OCI-LY3 (cell line): Measurements from ENCODE around the gene SLITRK6.

Source experiments
- H2AFZ ChIP-seq: fragments of 200-600, 300-600 bp; shearing (Covaris generic); 2 replicates; pipeline ENCODE4 v1.6.0; 2014; ENCODE audit warnings: antibody characterized with exemption, low read depth, low read length
- H3K27ac ChIP-seq: fragments of 200-600, 300-600 bp; sonication (generic); 2 replicates; pipeline ENCODE4 v1.5.1; 2014; ENCODE audit warnings: mild to moderate bottlenecking, low read length, moderate library complexity, mixed read lengths
- H3K27me3 ChIP-seq: fragments of 200-600, 300-600 bp; sonication (generic); 2 replicates; pipeline ENCODE4 v1.6.1; 2014; ENCODE audit warnings: low read depth, low read length, mixed read lengths
- H3K36me3 ChIP-seq: fragments of 200-600, 300-600 bp; sonication (generic); replicated peaks from 2 replicates; pipeline ENCODE3; 2014; ENCODE audit warnings: low read depth, low read length, mixed read lengths
- H3K4me1 ChIP-seq: fragments of 300-600, 200-600 bp; sonication (generic); 2 replicates; pipeline ENCODE4 v1.6.1; 2014; ENCODE audit warnings: low read length, mixed read lengths
- H3K4me2 ChIP-seq: fragments of 200-600, 300-600 bp; sonication (generic); 2 replicates; pipeline ENCODE4 v1.6.1; 2014; ENCODE audit warnings: low read length, mixed read lengths
- H3K4me3 ChIP-seq: fragments of 300-600, 200-600 bp; sonication (generic); 2 replicates; pipeline ENCODE4 v1.5.1; 2014; ENCODE audit warnings: antibody characterized with exemption, mild to moderate bottlenecking, low read length, moderate library complexity
- H3K79me2 ChIP-seq: fragments of 300-600, 200-600 bp; shearing (Covaris generic); 2 replicates; pipeline ENCODE4 v1.6.1; 2014; ENCODE audit warnings: mild to moderate bottlenecking, low read length, mixed read lengths
- H3K9ac ChIP-seq: fragments of 300-600, 200-600 bp; shearing (Covaris generic); 2 replicates; pipeline ENCODE4 v1.6.0; 2014; ENCODE audit warnings: mild to moderate bottlenecking, low read length, moderate library complexity
- H3K9me3 ChIP-seq: fragments of 200-600, 300-600 bp; shearing (Covaris generic); 2 replicates; pipeline ENCODE4 v1.6.1; 2014; ENCODE audit warnings: low read length, mixed read lengths; ENCODE audit not compliant: insufficient read depth
- H4K20me1 ChIP-seq: fragments of 200-600, 300-600 bp; sonication (generic); 2 replicates; pipeline ENCODE4 v1.6.1; 2016; ENCODE audit warnings: low read length, mixed read lengths; ENCODE audit not compliant: insufficient read depth
- EZH2phosphoT487 ChIP-seq: fragments of 200-600 bp; shearing (Covaris generic); IDR thresholded peaks from 2 replicates; pipeline ENCODE4 v1.6.1; 2018; ENCODE audit warnings: antibody characterized with exemption, mixed run types, low read depth
- TF ChIP-seq, protein P1 (sequence below): fragments of 200-600, 300-600 bp; sonication (generic); IDR thresholded peaks from 2 replicates; pipeline ENCODE4 v1.5.1; 2014; ENCODE audit warnings: antibody characterized with exemption, low read length, low read depth

The SLITRK6 gene

DNA sequence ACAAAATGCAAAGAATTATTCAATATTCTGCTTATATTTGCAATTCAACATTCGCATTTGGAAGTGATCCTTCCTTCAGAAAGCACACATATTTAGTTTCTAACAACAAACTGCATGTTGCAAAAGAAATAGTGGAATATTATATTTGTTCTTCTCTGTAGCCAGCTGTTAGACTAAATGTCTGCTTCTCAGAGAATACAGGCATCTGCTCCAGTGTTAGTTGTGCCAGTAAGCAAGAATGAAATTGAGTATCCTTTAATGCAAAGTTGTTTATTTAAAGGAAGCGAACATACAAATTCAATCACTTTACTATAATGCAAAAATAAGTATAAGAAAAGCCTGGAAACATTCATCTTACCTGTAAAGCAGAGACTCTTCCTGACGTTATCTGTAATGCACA lies 663 bp downstream of the SLITRK6 start:
- TF ChIP-seq, protein P1, sequence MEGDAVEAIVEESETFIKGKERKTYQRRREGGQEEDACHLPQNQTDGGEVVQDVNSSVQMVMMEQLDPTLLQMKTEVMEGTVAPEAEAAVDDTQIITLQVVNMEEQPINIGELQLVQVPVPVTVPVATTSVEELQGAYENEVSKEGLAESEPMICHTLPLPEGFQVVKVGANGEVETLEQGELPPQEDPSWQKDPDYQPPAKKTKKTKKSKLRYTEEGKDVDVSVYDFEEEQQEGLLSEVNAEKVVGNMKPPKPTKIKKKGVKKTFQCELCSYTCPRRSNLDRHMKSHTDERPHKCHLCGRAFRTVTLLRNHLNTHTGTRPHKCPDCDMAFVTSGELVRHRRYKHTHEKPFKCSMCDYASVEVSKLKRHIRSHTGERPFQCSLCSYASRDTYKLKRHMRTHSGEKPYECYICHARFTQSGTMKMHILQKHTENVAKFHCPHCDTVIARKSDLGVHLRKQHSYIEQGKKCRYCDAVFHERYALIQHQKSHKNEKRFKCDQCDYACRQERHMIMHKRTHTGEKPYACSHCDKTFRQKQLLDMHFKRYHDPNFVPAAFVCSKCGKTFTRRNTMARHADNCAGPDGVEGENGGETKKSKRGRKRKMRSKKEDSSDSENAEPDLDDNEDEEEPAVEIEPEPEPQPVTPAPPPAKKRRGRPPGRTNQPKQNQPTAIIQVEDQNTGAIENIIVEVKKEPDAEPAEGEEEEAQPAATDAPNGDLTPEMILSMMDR = no peak
- TF ChIP-seq EZH2phosphoT487 = no peak
- Histone ChIP-seq H4K20me1 (no peaks in the 10 kb centered on the region), H3K9ac (no peak overlapping the region), H3K4me3 (no peak overlapping the region), H3K4me2 (no peak overlapping the region), H2AFZ (0 out of 2 replicates have a peak overlapping the region, but pooled peaks have one; percentile 1), H3K27me3 (no peaks in the 10 kb centered on the region), H3K79me2 (no peaks in the 10 kb centered on the region), H3K27ac (no peak overlapping the region), H3K9me3 (no peaks in the 10 kb centered on the region), H3K36me3 (no peaks in the 10 kb centered on the region), H3K4me1 (peaks cover 9% of the 10 kb centered on the region)

DNA sequence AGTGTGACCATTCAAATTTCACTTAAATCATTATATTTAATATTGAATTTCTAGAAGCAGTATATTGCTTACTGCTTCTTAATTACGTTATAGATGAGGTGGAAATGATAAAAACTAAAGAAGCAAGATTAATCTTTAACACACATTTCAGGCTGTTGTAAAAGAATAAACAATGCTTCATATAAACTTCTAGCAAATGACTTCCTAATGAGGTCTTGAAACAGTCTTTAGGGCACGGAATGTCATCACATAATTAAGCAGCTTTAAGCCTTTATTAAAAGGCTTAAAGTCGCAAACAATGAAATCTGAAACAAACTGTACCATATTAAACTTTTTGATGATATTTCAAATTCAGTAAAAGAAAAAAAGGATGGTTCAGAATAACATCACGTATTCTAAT lies 1.9 kb downstream of the SLITRK6 start:
- Histone ChIP-seq H3K4me1 (peaks cover 9% of the 10 kb centered on the region), H2AFZ (no peak overlapping the region), H3K9me3 (no peaks in the 10 kb centered on the region), H3K27ac (no peak overlapping the region), H3K36me3 (no peaks in the 10 kb centered on the region), H3K9ac (no peak overlapping the region), H4K20me1 (no peaks in the 10 kb centered on the region), H3K27me3 (no peaks in the 10 kb centered on the region), H3K79me2 (no peaks in the 10 kb centered on the region), H3K4me2 (no peak overlapping the region), H3K4me3 (no peak overlapping the region)
- TF ChIP-seq, protein P1 = no peak
- no peak for TF ChIP-seq EZH2phosphoT487

DNA sequence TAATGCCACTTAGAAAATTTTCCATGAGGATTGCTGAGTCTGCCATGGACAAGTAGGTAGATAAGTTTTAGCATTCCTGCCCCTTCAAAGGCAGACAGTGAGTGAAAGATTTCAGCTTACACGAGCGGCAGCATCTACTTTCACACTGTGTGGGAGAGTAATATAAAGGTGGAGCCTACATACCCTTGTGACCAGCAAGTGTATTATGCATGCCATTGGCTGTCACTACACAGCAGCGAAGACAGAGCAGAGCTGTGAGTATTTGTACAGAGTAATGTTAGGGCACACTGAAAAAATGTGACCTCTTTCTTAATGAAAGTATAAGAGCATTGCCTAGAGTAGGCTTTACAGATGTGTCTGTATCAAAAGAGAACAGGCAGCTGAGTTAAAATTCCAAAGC lies 14.0 kb downstream of the SLITRK6 start:
- H4K20me1 ChIP-seq = no peaks in the 10 kb centered on the region
- no peak overlapping the region for H3K4me3 ChIP-seq
- no peaks in the 10 kb centered on the region for H3K9me3 ChIP-seq
- H3K4me2 ChIP-seq = no peak overlapping the region
- no peak overlapping the region for H2AFZ ChIP-seq
- no peaks in the 10 kb centered on the region for H3K27me3 ChIP-seq
- no peak for TF ChIP-seq EZH2phosphoT487
- TF ChIP-seq, protein P1 = no peak
- no peak overlapping the region for H3K27ac ChIP-seq
- H3K9ac ChIP-seq = no peak overlapping the region
- no peaks in the 10 kb centered on the region for H3K36me3 ChIP-seq
- H3K79me2 ChIP-seq = no peaks in the 10 kb centered on the region
- H3K4me1 ChIP-seq = no peaks in the 10 kb centered on the region

DNA sequence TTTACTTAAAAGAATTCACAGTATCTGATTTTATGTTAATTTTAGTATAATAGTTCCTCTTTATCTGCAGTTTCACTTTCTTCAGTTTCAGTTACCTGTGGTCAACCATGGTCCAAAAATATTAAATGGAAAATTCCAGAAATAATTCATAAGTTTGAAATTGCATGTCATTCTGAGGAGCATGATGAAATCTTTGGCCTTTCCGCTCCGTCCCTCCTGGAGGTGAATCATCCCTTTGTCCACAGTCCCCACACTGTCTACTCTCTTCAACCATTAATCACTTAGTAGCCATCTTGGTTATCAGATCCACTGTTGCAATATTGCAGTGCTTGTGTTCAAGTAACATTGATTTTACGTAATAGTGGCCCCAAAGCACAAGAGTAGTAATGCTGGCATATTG lies 26.9 kb downstream of the SLITRK6 start:
- TF ChIP-seq, protein P1 = no peak
- no peak for TF ChIP-seq EZH2phosphoT487

More for the DNA sequence above, 26.9 kb downstream of the SLITRK6 start:
- no peak overlapping the region for H3K27ac ChIP-seq
- no peaks in the 10 kb centered on the region for H3K79me2 ChIP-seq
- no peak overlapping the region for H3K4me3 ChIP-seq
- no peak overlapping the region for H3K9ac ChIP-seq
- 0 out of 2 replicates have a peak overlapping the region, but pooled peaks have one; percentile 3 for H3K4me2 ChIP-seq
- H3K9me3 ChIP-seq = peaks cover 8% of the 10 kb centered on the region; the same call in 1 of the 2 replicates
- H3K36me3 ChIP-seq = no peaks in the 10 kb centered on the region
- no peaks in the 10 kb centered on the region for H3K27me3 ChIP-seq
- H3K4me1 ChIP-seq = peaks cover 11% of the 10 kb centered on the region
- H4K20me1 ChIP-seq = no peaks in the 10 kb centered on the region
- H2AFZ ChIP-seq = no peak overlapping the region
